ENCODE measurements around the gene TEAD3.

- TF ChIP-seq CTCF (conservative IDR thresholded peaks at IDR 0.05; ENCODE audit: low read length) (no peak), EZH2phosphoT487 (IDR thresholded peaks at IDR 0.05; ENCODE audit: borderline replicate concordance, low read depth, low read length) (no peak)
Measured at GRCh38 chr6:35427435-35427834, 69.4 kb downstream of the TEAD3 start.
